Stimulated activated naive CD8-positive, alpha-beta T cell treated with anti-CD3 and anti-CD28 coated beads, Interleukin-15, Interleukin-2, amounts not matched to agents 100 ng/mL and 50 ng/mL, for 24 hours (primary cell): ENCODE measurements around the gene ATG10.
"Not testable (repeated sequence)": the region's sequence is repeated elsewhere in the genome, so short reads cannot be mapped to it uniquely, and the experiment has no call there.

ENCODE experiments used
- H3K27ac Mint-ChIP-seq: one replicate; pipeline ENCODE4 v1.8.0; 2021; ENCODE audit warnings: mild to moderate bottlenecking, mixed read lengths
- H3K27me3 Mint-ChIP-seq: one replicate; pipeline ENCODE4 v1.8.0; 2021; ENCODE audit warnings: mixed read lengths
- H3K36me3 Mint-ChIP-seq: one replicate; pipeline ENCODE4 v1.8.0; 2021; ENCODE audit warnings: low read depth, mixed read lengths
- H3K4me1 Mint-ChIP-seq: one replicate; pipeline ENCODE4 v1.8.0; 2021; ENCODE audit warnings: low read depth, mixed read lengths
- H3K4me3 Mint-ChIP-seq: one replicate; pipeline ENCODE4 v1.8.0; 2021; ENCODE audit warnings: mild to moderate bottlenecking, mixed read lengths
- H3K9me3 Mint-ChIP-seq: one replicate; pipeline ENCODE4 v1.8.0; 2021; ENCODE audit warnings: mixed read lengths

Gene ATG10

DNA sequence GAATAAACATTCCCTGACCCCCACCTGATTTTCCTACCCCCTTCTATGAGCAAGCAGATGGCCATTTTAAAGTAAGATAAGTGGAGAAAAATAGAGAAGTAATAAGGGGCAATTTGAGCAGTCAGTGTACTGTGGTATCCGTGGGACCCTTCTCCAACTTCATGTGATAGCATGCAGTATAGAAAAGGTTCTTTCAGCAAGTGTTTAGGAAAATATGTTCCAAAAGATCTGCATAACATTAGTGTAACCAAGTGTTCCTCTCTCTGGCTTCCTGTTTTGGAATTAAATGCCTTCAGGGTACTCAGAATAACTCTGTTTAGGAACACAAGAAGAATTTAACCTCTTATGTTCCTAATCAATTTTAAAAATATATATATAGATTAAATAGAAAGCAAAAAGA is 134.9 kb downstream of the ATG10 start:
- Mint-ChIP-seq H3K27me3 (no peaks in the 10 kb centered on the region), H3K36me3 (no peaks in the 10 kb centered on the region), H3K4me3 (no peak overlapping the region), H3K27ac (no peak overlapping the region), H3K9me3 (no peaks in the 10 kb centered on the region), H3K4me1 (peaks cover 30% of the 10 kb centered on the region)

DNA sequence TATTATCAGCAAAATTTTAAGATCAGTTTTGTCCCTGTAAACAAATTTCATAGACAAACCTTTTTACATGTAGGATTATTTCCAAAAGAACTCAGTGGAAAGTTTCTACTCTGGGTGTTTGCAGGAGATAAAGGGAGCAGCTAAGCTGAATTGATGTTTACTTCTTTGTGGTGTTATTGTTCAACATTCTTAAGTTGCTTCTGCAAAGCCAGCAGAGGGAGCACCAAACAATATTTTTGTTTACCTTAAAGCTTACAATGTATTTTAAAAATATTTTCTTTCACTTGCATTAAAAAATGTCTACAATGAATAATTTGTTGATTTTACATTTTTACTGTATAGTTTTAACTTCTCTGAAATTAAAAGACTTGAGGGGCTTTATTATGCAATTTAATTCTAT is 135.4 kb downstream of the ATG10 start:
- Mint-ChIP-seq H3K4me3 (no peak overlapping the region), H3K36me3 (no peaks in the 10 kb centered on the region), H3K4me1 (peaks cover 30% of the 10 kb centered on the region), H3K9me3 (no peaks in the 10 kb centered on the region), H3K27me3 (no peaks in the 10 kb centered on the region), H3K27ac (no peak overlapping the region)

DNA sequence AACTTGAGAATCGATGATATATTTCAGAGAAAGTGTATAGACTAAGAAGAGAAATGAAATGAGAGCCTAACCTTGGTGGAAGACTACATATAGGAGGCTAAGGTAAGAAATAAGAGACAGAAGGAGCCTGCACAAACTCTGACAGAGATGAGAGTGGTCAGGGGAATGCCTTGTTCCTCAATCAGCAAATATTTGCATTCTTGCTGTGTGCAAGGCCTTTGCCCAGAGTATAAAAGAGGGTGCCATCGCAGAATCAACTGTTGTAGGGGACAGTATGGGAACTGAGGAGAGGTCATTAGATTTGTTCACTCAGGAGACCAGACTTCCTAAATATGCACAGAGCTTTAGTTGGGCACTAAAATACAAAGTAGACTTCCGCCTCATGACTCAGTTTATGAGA is 137.2 kb downstream of the ATG10 start:
- H3K4me1 Mint-ChIP-seq: peaks cover 30% of the 10 kb centered on the region
- no peaks in the 10 kb centered on the region for H3K36me3 Mint-ChIP-seq
- H3K9me3 Mint-ChIP-seq: no peaks in the 10 kb centered on the region
- H3K4me3 Mint-ChIP-seq: no peak overlapping the region
- H3K27me3 Mint-ChIP-seq: no peaks in the 10 kb centered on the region
- no peak overlapping the region for H3K27ac Mint-ChIP-seq

DNA sequence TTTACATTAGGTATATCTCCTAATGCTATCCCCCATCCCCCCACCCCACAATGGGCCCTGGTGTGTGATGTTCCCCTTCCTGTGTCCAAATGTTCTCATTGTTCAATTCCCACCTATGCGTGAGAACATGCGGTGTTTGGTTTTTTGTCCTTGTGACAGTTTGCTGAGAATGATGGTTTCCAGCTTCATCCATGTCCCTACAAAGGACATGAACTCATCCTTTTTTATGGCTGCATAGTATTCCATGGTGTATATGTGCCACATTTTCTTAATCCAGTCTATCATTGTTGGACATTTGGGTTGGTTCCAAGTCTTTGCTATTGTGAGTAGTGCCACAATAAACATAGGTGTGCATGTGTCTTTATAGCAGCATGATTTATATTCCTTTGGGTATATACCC is 138.1 kb downstream of the ATG10 start:
- H3K27me3 Mint-ChIP-seq, H3K9me3 Mint-ChIP-seq, H3K36me3 Mint-ChIP-seq: not testable (repeated sequence)

GRCh38 chr5:82111191-82111590 is 139.4 kb downstream of the ATG10 start:
- Mint-ChIP-seq H3K9me3 (no peaks in the 10 kb centered on the region), H3K4me3 (no peak overlapping the region), H3K27ac (no peak overlapping the region), H3K27me3 (no peaks in the 10 kb centered on the region), H3K4me1 (peaks cover 14% of the 10 kb centered on the region), H3K36me3 (no peaks in the 10 kb centered on the region)

More for the DNA sequence above, 138.1 kb downstream of the ATG10 start:
- H3K4me3 Mint-ChIP-seq, H3K27ac Mint-ChIP-seq: not testable (repeated sequence)
- H3K4me1 Mint-ChIP-seq: peaks cover 26% of the 10 kb centered on the region

DNA sequence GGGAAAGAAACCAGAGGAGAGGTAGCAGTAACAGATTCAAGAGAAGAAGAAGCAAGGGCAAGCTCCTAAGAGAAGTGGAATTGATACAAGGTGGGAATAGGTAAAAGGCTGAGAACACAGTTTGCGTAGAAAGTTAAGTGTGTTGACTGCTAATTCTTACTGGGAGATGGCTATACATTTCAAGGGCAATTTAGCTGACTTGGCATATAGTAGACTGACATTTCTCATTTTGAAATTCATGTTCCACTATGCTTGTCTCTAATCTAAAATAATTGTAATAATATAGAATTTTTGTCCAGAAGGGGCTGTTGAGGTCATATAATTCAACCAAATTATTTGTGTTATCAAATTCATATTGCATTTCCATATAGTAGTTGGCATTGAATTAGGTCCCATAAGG is 144.0 kb downstream of the ATG10 start:
- no peak overlapping the region for H3K27ac Mint-ChIP-seq
- no peak overlapping the region for H3K4me3 Mint-ChIP-seq
- H3K4me1 Mint-ChIP-seq: peaks cover 7% of the 10 kb centered on the region
- H3K36me3 Mint-ChIP-seq: no peaks in the 10 kb centered on the region
- H3K9me3 Mint-ChIP-seq: no peaks in the 10 kb centered on the region
- no peaks in the 10 kb centered on the region for H3K27me3 Mint-ChIP-seq

- no peak overlapping the region for H3K27ac Mint-ChIP-seq
- H3K4me1 Mint-ChIP-seq: no peaks in the 10 kb centered on the region
- no peak overlapping the region for H3K4me3 Mint-ChIP-seq
- peaks cover 17% of the 10 kb centered on the region for H3K9me3 Mint-ChIP-seq
- no peaks in the 10 kb centered on the region for H3K27me3 Mint-ChIP-seq
- peaks cover 20% of the 10 kb centered on the region for H3K36me3 Mint-ChIP-seq
Measured at GRCh38 chr5:82119889-82120288, 148.1 kb downstream of the ATG10 start.

- H3K4me1 Mint-ChIP-seq: no peaks in the 10 kb centered on the region
- H3K9me3 Mint-ChIP-seq: peaks cover 13% of the 10 kb centered on the region
- peaks cover 32% of the 10 kb centered on the region for H3K36me3 Mint-ChIP-seq
- H3K27ac Mint-ChIP-seq: no peak overlapping the region
- no peak overlapping the region for H3K4me3 Mint-ChIP-seq
- no peaks in the 10 kb centered on the region for H3K27me3 Mint-ChIP-seq
Measured at GRCh38 chr5:82129723-82130285, 158.0 kb downstream of the ATG10 start.

DNA sequence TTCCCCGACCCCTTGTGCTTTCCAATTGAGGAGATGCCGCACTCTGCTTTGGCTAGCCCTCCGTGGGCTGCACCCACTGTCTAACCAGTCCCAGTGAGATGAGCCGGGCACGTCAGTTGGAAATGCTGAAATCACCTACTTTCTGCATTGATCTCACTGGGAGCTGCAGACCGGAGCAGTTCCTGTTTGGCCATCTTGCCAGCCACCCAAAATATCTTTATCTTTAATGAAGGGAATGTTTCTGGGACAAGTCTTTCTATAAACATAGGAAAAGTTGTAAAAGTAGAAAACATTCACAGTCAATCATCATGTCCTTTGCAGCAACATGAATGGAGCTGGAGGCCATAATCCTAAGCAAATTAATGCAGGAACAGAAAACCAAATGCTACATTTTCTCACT is 158.8 kb downstream of the ATG10 start:
- H3K36me3 Mint-ChIP-seq: peaks cover 39% of the 10 kb centered on the region
- no peak overlapping the region for H3K27ac Mint-ChIP-seq
- H3K4me1 Mint-ChIP-seq: no peaks in the 10 kb centered on the region
- peaks cover 18% of the 10 kb centered on the region for H3K9me3 Mint-ChIP-seq
- H3K4me3 Mint-ChIP-seq: no peak overlapping the region
- H3K27me3 Mint-ChIP-seq: no peaks in the 10 kb centered on the region

- Mint-ChIP-seq H3K4me1 (no peaks in the 10 kb centered on the region), H3K27ac (no peak overlapping the region), H3K36me3 (peaks cover 31% of the 10 kb centered on the region), H3K9me3 (peaks cover 12% of the 10 kb centered on the region), H3K27me3 (no peaks in the 10 kb centered on the region), H3K4me3 (no peak overlapping the region)
Measured at GRCh38 chr5:82137205-82137604, 165.4 kb downstream of the ATG10 start.

DNA sequence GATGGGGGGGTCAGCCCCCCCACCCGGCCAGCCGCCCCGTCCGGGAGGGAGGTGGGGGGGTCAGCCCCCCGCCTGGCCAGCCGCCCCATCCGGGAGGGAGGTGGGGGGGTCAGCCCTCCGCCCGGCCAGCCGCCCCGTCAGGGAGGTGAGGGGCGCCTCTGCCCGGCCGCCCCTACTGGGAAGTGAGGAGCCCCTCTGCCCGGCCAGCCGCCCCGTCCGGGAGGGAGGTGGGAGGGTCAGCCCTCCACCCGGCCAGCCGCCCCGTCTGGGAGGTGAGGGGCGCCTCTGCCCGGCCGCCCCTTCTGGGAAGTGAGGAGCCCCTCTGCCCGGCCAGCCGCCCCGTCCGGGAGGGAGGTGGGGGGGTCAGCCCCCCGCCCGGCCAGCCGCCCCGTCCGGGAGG is 168.0 kb downstream of the ATG10 start:
- not testable (repeated sequence) for H3K4me3 Mint-ChIP-seq, H3K4me1 Mint-ChIP-seq, H3K27me3 Mint-ChIP-seq, H3K27ac Mint-ChIP-seq
- Mint-ChIP-seq H3K9me3 (peaks cover 17% of the 10 kb centered on the region), H3K36me3 (peaks cover 21% of the 10 kb centered on the region)

DNA sequence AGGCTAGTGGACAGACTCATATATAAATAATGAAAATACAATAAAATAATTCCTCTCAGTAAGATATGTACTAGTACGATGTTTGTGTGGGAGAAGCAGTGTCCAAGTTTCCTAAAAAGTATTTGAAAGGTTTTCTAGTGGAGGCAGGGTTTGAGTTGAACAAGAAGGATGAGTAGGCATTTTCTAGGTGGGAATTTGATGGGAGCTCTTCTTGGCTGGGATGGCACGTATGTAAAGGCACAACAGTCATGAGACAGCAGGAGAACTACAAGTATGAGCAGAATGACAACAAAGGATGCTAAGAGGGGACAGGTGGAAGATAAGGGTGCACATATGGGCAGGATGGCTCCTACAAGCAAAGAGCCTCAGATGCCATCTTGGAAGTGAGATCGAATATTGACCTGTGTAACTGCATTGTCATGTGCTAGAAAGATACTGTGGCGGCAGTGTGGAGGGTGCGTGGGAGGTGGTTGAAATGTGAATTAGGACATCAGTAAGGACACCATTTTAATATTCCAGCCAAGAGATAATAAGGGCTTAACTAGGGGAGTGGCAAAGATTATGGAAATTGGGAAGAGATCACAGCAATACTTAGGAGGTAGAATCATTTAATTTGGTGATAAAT is 170.5 kb downstream of the ATG10 start:
- H3K4me1 Mint-ChIP-seq: no peaks in the 10 kb centered on the region
- H3K4me3 Mint-ChIP-seq: no peak overlapping the region
- H3K27me3 Mint-ChIP-seq: no peaks in the 10 kb centered on the region
- H3K36me3 Mint-ChIP-seq: no peaks in the 10 kb centered on the region
- peaks cover 6% of the 10 kb centered on the region for H3K9me3 Mint-ChIP-seq
- H3K27ac Mint-ChIP-seq: no peak overlapping the region

DNA sequence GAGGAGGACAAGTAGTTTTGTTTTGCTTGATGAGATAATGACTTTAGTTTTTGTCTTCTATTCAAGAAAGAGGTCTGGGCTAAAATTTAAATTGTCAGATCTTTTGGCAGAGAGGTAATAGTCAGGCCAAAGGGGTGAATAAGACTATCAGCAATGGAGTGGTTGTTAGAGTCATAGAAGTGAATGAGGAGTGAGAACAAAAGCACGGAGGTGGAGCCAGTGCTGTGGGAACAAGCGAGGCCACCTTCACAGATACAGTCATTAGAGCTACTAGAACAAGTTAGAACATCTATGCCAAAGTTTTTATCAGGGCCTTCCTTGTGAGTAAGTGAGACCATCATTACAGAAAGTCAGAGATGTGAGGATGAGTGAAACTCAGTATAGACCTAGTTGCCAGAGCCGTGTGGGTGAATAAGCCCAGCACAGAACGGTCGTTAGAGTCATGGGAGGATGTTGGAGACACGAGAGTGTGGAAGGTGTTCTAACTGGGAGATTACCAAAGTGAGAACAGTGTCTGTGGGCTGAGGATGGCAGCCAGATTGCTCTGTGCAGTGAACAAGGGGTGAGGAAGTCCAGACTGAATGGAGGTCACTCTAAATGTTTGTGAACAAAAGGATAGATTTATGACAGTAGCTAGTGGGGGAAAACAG is 171.2 kb downstream of the ATG10 start:
- Mint-ChIP-seq H3K36me3 (no peaks in the 10 kb centered on the region), H3K27me3 (no peaks in the 10 kb centered on the region), H3K9me3 (peaks cover 6% of the 10 kb centered on the region), H3K27ac (no peak overlapping the region), H3K4me3 (no peak overlapping the region), H3K4me1 (no peaks in the 10 kb centered on the region)

GRCh38 chr5:82147860-82148573 is 176.2 kb downstream of the ATG10 start:
- H3K4me3 Mint-ChIP-seq: no peak overlapping the region
- no peak overlapping the region for H3K27ac Mint-ChIP-seq

GRCh38 chr5:82149434-82149833 is 177.6 kb downstream of the ATG10 start:
- H3K27ac Mint-ChIP-seq: no peak overlapping the region
- H3K9me3 Mint-ChIP-seq: no peaks in the 10 kb centered on the region
- H3K27me3 Mint-ChIP-seq: no peaks in the 10 kb centered on the region
- no peaks in the 10 kb centered on the region for H3K4me1 Mint-ChIP-seq
- H3K4me3 Mint-ChIP-seq: no peak overlapping the region
- H3K36me3 Mint-ChIP-seq: peaks cover 5% of the 10 kb centered on the region

More at GRCh38 chr5:82147860-82148573, 176.2 kb downstream of the ATG10 start:
- H3K36me3 Mint-ChIP-seq: peaks cover 5% of the 10 kb centered on the region
- H3K4me1 Mint-ChIP-seq: no peaks in the 10 kb centered on the region
- H3K27me3 Mint-ChIP-seq: no peaks in the 10 kb centered on the region
- H3K9me3 Mint-ChIP-seq: no peaks in the 10 kb centered on the region
